Measurements from ENCODE around the gene IL13RA1.

- TF ChIP-seq CTCF (conservative IDR thresholded peaks at IDR 0.05; ENCODE audit: low read depth, low read length): no peak
- no peak for TF ChIP-seq EZH2 (IDR thresholded peaks at IDR 0.05; ENCODE audit: borderline replicate concordance, low read depth, low read length, poor library complexity, severe bottlenecking)
Observed at GRCh38 chrX:118727686-118728339, 407 bp downstream of the IL13RA1 start.
